Muscle layer of duodenum (tissue), 2 donors: ENCODE data around the gene MAST4.
A peak's percentile ranks its signal among the peaks of the same experiment; 100 is the strongest.

Experiments used
- H3K27ac ChIP-seq: one replicate; pipeline ENCODE4 v1.7.0; 2013; ENCODE audit warnings: mild to moderate bottlenecking, low read length
- H3K27me3 ChIP-seq: one replicate; pipeline ENCODE4 v1.7.0; 2013; ENCODE audit warnings: low read depth, mild to moderate bottlenecking, control low read depth, low read length
- H3K36me3 ChIP-seq, 2 donors: one replicate each; pipeline ENCODE4 v1.7.0; 2013; ENCODE audit warnings: low read length in 2 of 2, control low read depth in 1 of 2, mild to moderate bottlenecking in 1 of 2; ENCODE audit not compliant: insufficient read depth in 2 of 2, control insufficient read depth in 1 of 2
- H3K4me1 ChIP-seq, 2 donors: one replicate each; pipeline ENCODE4 v1.7.0; 2013; ENCODE audit warnings: low read length in 2 of 2, mild to moderate bottlenecking in 2 of 2, control low read depth in 1 of 2, moderate library complexity in 1 of 2; ENCODE audit not compliant: insufficient read depth in 2 of 2, control insufficient read depth in 1 of 2
- H3K4me3 ChIP-seq, 2 donors: one replicate each; pipeline ENCODE4 v1.7.0; 2013; ENCODE audit warnings: low read length in 2 of 2, low read depth in 1 of 2, mild to moderate bottlenecking in 1 of 2
- H3K9me3 ChIP-seq, 2 donors: one replicate each; pipeline ENCODE4 v1.7.0; 2013; ENCODE audit warnings: low read length in 2 of 2, control low read depth in 1 of 2, mild to moderate bottlenecking in 1 of 2; ENCODE audit not compliant: control insufficient read depth in 1 of 2
- donor health status: healthy.

MAST4 gene

GRCh38 chr5:66652818-66653217 lies 56.6 kb downstream of the MAST4 start:
- no peak overlapping the region for H3K4me3 ChIP-seq
- no peaks in the 10 kb centered on the region for H3K27me3 ChIP-seq
- no peaks in the 10 kb centered on the region for H3K4me1 ChIP-seq
- peaks cover 0 to 4% of the 10 kb centered on the region in 2 donors for H3K9me3 ChIP-seq
- no peaks in the 10 kb centered on the region for H3K36me3 ChIP-seq
- H3K27ac ChIP-seq: no peak overlapping the region

- Histone ChIP-seq H3K4me3 (no peak overlapping the region), H3K27ac (no peak overlapping the region), H3K4me1 (no peaks in the 10 kb centered on the region), H3K9me3 (peaks cover 0 to 4% of the 10 kb centered on the region in 2 donors), H3K36me3 (no peaks in the 10 kb centered on the region), H3K27me3 (no peaks in the 10 kb centered on the region)
These were observed 57.1 kb downstream of the MAST4 start for GRCh38 chr5:66653325-66653724.

- Histone ChIP-seq H3K4me1 (no peaks in the 10 kb centered on the region), H3K27ac (no peak overlapping the region), H3K27me3 (no peaks in the 10 kb centered on the region), H3K36me3 (no peaks in the 10 kb centered on the region), H3K9me3 (peaks cover 0 to 4% of the 10 kb centered on the region in 2 donors), H3K4me3 (peak overlapping the region in 1 of 2 donors; percentile 16)
These were observed 59.5 kb downstream of the MAST4 start for GRCh38 chr5:66655395-66656324.

GRCh38 chr5:66658516-66658915 lies 62.3 kb downstream of the MAST4 start:
- no peak overlapping the region for H3K4me3 ChIP-seq
- H3K27me3 ChIP-seq: no peaks in the 10 kb centered on the region
- no peaks in the 10 kb centered on the region for H3K36me3 ChIP-seq
- H3K4me1 ChIP-seq: peaks cover 0 to 10% of the 10 kb centered on the region in 2 donors
- H3K27ac ChIP-seq: no peak overlapping the region
- no peaks in the 10 kb centered on the region for H3K9me3 ChIP-seq

- no peak overlapping the region for H3K27ac ChIP-seq
- H3K4me1 ChIP-seq: peaks cover 0 to 10% of the 10 kb centered on the region in 2 donors
- H3K36me3 ChIP-seq: no peaks in the 10 kb centered on the region
- H3K27me3 ChIP-seq: no peaks in the 10 kb centered on the region
- no peaks in the 10 kb centered on the region for H3K9me3 ChIP-seq
- H3K4me3 ChIP-seq: no peak overlapping the region
These were observed 63.6 kb downstream of the MAST4 start for GRCh38 chr5:66659780-66660179.

- Histone ChIP-seq H3K36me3 (no peaks in the 10 kb centered on the region), H3K9me3 (no peaks in the 10 kb centered on the region), H3K4me3 (no peak overlapping the region), H3K27me3 (no peaks in the 10 kb centered on the region), H3K4me1 (peaks cover 0 to 10% of the 10 kb centered on the region in 2 donors), H3K27ac (no peak overlapping the region)
These were observed 64.2 kb downstream of the MAST4 start for GRCh38 chr5:66660396-66660795.

- H3K4me3 ChIP-seq: no peak overlapping the region
- H3K27ac ChIP-seq: no peak overlapping the region
- H3K27me3 ChIP-seq: no peaks in the 10 kb centered on the region
These were observed 65.0 kb downstream of the MAST4 start for GRCh38 chr5:66661149-66661548.

GRCh38 chr5:66666778-66667177 lies 70.6 kb downstream of the MAST4 start:
- Histone ChIP-seq H3K4me3 (no peak overlapping the region), H3K4me1 (peaks cover 0 to 2% of the 10 kb centered on the region in 2 donors), H3K9me3 (no peaks in the 10 kb centered on the region), H3K27me3 (no peaks in the 10 kb centered on the region), H3K27ac (no peak overlapping the region), H3K36me3 (no peaks in the 10 kb centered on the region)

More at GRCh38 chr5:66661149-66661548, 65.0 kb downstream of the MAST4 start:
- Histone ChIP-seq H3K36me3 (no peaks in the 10 kb centered on the region), H3K9me3 (no peaks in the 10 kb centered on the region), H3K4me1 (peaks cover 0 to 10% of the 10 kb centered on the region in 2 donors)

GRCh38 chr5:66669086-66669861 lies 73.1 kb downstream of the MAST4 start:
- H3K27ac ChIP-seq: no peak overlapping the region
- H3K36me3 ChIP-seq: no peaks in the 10 kb centered on the region
- no peaks in the 10 kb centered on the region for H3K4me1 ChIP-seq
- no peaks in the 10 kb centered on the region for H3K9me3 ChIP-seq
- no peak overlapping the region for H3K4me3 ChIP-seq
- no peaks in the 10 kb centered on the region for H3K27me3 ChIP-seq

- Histone ChIP-seq H3K4me3 (no peak overlapping the region), H3K36me3 (no peaks in the 10 kb centered on the region), H3K9me3 (no peaks in the 10 kb centered on the region), H3K27me3 (no peaks in the 10 kb centered on the region), H3K27ac (no peak overlapping the region), H3K4me1 (no peaks in the 10 kb centered on the region)
These were observed 73.6 kb downstream of the MAST4 start for GRCh38 chr5:66669862-66670195.

- Histone ChIP-seq H3K9me3 (no peaks in the 10 kb centered on the region), H3K4me1 (no peaks in the 10 kb centered on the region)
These were observed 75.1 kb downstream of the MAST4 start for GRCh38 chr5:66671305-66671704.

More at GRCh38 chr5:66671305-66671704, 75.1 kb downstream of the MAST4 start:
- no peak overlapping the region for H3K4me3 ChIP-seq
- no peak overlapping the region for H3K27ac ChIP-seq
- no peaks in the 10 kb centered on the region for H3K27me3 ChIP-seq
- H3K36me3 ChIP-seq: no peaks in the 10 kb centered on the region
